Measurements from ENCODE around the gene ANAPC4.

ANAPC4 gene

DNA sequence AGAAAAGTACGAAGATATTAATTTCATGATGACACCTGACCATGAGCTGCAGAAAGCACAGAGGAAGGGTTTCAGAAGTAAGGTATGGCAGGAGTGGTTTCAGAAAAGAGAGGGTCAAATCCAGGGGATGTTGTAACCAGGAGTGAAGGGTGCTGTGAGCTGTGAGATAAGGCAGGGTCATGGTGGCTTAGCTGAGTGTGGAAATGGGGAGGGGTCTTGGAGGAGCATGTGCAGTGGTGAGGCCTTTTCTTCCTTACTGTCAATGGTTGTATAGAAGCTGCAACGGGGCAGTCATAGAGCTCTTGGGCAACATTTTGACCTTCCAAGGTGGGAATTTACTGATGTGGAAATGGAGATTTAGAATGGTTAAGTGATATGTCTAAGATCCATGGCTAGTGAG lies 2.5 kb downstream of the ANAPC4 start:
- DNase-seq, result no peak

DNA sequence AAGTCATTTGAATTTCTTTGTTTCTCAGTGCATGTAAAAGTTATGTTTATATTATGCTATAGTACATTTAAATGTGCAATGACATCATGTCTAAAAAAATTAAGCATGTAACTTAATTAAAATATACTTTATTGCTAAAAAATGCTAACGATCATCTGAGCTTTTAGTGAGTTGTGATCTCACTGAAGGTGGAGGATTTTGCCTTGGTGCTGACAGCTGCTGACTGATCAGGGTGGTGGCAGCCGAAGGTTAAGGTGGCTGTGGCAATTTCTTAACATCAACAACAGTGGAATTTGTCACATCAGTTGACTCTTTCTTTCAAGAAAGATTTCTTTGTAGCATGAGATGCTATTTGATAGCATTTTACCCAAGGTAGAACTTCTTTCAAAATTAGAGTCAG lies 6.6 kb downstream of the ANAPC4 start:
- DNase-seq, result no peak

DNA sequence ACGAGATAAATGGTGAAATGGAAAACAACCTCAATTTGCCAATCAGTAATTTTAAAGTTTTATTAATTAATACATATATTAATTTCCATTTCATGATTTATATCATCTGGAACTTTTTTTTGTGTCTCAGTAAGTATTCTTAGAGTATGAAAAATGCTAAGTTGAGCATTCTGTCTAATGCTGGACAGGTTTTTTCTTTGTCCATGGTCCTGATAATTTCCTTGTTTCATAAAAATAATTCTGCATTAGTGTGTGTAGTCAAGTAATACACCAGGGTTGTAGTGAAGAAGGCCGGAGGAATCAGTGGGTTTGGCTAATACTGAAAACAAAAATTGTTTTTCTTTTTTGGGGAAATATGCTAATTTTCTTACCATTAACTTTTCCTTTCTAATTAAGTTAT lies 9.9 kb downstream of the ANAPC4 start:
- DNase-seq, result no peak

DNA sequence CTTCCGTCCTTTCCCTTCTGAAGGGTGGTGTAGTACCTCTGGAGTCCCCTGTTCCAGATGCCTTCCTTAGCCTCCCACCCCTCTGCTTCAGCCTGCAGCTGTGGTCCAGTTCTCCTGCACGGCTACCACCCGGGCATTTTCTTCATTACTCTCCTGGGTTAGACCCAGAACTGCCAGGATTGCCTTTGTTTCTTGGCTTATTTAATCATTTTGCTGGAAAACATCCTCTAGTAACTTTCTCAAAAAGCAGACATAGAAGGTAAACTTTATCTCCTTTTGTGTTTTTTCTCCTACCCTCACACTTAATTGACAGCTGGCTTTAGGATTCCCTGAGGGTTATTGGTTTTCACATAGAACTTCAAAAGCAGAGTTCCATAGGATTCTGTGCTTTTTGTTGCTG lies 20.2 kb downstream of the ANAPC4 start:
- no peak for DNase-seq

DNA sequence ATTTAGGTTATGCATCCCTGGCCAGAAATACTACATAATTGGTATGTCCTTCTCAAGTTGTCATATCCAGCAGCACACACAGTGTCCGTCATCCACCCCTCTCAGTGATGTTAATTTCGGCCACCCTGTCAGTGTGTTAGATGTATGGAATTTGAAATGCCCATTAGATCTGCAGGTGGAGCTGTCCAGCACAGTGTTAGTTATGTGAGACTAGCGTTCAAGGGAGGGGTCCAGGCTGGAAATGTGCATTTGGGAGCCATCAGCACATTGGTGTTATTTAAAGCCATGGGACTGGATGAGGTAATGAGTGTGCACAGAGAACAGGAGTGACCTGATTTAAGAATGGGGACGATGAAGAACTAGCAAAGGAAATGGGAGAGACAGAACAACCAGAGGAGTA lies 22.4 kb downstream of the ANAPC4 start:
- DNase-seq, result no peak

DNA sequence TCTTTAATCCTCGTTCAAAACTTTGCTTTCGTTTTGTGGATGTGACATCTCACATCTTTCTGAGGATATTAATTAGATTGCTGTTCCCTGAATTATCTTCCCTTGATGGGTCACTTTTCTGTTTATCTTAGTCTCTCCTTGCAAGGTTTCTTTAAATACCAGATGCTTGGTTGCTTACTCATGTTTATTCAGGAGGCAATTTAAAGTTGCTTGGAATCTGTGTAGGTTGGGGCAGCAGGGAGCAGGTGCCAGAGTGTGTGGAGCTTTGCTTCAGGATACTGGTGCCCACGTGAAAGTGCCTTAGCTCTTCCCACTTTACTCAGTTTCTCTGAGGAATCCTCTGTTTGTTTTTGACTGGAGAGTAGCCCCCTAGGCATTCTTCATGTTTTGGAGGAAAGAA lies 24.0 kb downstream of the ANAPC4 start:
- no peak for DNase-seq

DNA sequence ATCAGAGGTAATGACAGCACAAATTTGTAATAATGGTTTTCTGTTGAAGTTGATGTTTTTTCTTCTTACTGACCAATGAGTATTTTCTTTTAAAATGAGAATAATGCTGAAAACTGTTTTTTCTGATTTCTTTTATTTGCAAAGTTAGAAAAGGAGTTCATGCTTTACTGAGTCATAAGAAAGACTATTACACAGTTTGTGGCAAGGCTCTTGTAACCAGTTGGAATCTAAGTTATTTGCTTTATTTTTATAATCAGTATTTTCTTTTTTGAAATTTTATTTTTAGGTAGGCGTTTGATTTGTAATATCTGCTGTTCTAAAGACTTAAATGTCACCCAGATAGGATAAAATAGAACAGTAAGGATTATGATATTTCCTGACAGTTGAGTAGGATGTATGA lies 25.5 kb downstream of the ANAPC4 start:
- DNase-seq, result no peak

DNA sequence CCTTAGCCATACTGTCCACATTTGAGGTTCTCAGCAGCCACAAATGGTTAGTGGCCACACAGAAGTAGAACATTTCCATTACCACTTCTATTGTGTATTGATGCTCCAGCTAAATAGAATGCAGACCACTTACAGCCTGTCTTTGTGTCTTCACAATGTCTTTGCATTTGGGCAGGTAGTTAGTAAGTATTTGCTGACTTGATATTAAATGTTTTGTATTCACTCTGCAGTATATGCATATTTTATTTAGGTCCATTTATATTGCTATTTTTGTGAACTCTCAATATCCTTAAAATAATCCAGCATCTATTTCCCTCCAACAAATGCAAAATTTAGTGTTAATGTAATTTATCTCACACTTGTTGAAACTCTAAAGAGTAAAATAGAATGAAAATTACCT lies 26.6 kb downstream of the ANAPC4 start:
- no peak for DNase-seq

DNA sequence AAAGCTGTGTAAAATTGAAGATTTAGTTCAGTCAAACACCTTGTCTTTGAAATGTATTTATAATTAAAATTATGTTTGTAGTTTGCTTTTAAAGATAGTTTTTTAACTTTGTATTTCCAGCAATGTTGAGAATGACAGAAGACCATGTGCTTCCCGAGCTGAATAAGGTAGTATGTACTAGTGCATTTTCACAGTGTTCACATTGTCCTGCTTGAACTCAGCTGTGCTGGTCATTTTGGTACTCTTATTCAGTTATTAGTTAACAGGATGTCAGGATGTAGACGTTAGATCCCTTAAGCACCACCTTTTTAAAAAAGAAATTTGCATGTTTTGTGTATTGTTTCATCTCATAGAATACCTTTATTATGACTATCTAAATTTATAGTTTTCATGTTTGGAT lies 28.4 kb downstream of the ANAPC4 start:
- DNase-seq, result no peak

DNA sequence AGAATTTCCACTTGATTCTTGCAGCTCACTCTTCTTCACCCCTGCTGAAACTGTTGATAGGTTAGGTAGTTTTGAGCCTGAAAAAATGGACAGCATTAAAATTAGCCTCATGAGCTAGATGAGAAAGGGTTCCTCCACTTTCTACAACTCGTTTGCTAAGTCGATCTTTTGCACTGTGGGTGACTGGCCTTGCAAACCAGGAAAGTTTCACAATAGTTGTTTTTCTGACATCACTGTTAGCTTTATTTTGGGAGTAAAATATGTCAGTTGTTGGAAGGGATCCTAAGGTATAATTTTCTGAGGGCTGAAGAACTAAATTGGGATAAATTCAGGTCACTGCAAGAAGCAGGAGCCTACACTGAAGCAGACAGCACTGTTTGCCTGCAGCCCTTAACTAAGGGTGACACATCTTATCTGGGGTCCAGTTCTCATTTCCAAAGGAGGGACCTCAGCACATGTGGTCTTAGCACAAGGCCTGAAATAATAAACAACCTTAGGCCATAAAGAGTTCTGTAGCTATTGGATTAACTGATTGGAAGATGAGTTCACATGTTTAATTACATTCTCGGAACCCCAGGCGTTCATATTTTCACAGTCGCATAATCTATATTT lies 29.1 kb downstream of the ANAPC4 start:
- DNase-seq, result peak in 1 of 4 experiments; percentile 15

DNA sequence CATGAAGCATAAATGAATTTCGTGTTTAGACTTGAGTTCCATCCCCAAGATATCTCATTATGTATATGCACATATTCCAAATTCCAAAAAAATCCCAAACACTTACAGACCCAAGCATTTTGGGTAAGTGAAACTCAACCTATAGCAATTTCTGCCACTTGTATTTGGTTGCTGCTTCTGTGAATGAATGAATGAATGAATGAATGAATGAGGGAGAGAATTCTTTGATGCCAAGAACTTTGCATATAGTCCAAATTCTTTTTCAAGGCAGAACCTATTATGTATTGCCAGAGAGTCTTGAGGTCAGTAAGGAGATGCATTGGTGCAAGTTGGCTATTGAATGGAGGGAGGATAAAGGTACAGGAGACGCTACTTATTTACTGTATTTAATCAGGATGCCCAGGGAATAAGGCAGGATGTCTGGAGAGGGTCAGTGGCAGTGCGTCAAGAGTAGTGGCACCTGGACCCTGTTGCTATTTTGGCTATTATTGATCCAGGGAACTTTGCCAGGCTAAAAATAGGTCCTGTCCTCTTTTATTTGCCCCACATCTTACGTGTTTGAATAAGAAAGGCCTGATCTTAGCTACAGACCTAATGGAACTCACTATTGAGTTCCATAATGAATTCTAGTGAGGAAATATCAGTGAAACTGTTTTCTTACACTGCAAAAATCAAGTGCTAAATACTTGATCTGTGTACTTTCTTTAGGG lies 33.9 kb downstream of the ANAPC4 start:
- no peak for DNase-seq

DNA sequence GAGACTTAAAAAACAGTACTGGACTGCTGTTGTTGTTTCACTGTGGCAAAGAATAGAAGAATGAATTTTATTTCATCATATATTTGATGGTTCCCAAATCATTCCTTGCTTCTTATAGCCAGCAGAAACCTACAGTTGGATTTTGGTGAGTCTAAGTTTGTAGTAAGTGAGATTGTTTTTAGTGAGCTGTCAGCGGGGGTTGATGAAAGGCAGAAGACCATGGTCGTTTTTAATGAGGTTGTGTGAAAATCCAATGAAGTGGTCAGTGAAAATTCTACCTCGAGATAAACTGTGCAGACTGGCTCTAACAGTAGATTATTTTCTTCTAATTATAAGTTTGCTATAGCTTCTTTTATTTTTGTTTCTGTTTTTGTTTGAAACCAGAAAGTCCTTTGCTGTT lies 36.2 kb downstream of the ANAPC4 start:
- no peak for DNase-seq

DNA sequence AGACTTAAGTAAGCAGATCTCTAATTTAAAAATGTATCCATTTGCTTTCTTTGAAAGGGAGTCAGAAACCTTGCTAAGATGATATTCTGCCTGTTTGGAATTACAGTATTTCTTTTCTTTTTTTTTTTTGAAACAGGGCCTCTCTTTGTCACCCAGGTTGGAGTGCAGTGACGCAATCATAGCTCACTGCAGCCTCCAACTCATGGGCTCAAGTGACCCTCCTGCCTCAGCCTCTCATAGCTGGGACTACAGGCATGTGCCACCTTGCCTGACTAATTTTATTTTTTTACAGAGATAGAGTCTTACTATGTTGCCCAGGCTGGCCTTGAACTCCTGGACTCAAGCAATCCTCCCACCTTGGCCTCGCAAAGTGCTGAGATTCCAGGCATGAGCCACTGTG lies 40.0 kb downstream of the ANAPC4 start:
- DNase-seq, result no peak

DNA sequence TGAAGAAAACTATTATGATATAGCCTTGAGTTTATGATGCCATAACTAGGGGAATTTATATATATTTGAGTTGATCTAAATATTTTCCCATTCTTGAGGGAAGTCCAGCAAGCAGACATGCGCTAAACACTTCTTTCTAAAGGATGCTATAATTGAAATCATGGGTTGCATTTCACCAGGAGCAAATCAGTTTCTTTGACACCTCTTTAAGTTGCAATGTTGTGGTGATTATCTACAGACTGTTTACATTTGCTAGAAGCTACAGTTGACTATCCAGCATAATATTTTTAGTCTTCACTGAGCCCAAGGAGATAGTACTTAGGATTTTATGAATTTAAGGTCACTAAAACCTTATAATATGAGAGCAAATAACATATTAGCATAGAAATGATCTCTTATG lies 43.9 kb downstream of the ANAPC4 start:
- no peak for DNase-seq

DNA sequence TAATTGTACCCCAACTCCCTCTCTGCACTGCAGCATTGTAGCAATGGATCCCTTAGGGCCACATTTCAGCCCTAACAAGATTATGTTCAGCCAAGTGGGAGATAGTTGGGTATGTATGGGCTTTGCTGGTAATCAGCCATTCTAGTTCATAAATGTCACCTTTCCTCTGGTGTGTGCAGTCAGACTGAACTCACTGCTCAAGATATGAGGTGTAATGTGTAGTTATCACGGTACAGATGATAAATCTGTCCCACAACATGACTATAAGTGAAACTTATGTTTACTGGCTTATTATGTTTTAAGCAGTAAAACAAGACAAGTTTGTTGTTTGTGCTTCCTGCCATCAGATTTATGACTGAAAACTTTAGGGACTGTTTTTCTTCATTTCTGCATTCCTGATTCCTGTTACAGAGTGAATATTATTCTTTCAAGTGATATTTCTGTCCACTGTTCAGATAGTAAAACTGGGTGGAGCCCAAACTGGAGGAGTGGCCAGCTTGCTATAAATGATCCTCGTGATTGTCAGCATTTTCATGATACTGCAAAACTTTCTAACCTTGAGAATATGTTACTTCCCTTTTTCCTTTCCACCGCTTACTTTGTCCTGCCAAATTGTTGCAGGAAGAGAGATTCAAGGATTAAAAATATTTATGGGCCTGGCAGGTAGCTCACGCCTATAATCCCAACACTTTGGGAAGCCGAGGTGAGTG lies 44.9 kb downstream of the ANAPC4 start:
- peak; percentile 53 to 84 (median 76) for DNase-seq

DNA sequence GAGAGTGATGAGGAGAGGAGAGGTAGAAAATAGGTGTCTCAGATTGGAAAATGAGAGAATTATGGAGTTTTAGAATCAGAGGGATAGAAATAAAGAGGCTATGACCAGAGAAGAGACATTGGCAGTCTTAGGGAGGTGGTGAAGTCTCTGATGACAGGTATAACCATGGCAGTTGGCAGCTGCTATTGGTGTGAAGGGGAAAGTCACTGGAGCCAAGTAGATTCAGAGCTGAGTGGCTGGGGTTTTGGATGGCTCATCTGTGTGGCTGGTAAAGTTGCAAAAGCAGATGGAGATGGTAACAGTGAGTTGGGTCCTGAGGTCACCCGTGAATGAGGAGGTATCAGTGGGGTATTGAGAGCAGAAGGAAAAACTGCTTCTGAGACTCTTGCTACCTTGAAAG lies 46.5 kb downstream of the ANAPC4 start:
- no peak for DNase-seq

DNA sequence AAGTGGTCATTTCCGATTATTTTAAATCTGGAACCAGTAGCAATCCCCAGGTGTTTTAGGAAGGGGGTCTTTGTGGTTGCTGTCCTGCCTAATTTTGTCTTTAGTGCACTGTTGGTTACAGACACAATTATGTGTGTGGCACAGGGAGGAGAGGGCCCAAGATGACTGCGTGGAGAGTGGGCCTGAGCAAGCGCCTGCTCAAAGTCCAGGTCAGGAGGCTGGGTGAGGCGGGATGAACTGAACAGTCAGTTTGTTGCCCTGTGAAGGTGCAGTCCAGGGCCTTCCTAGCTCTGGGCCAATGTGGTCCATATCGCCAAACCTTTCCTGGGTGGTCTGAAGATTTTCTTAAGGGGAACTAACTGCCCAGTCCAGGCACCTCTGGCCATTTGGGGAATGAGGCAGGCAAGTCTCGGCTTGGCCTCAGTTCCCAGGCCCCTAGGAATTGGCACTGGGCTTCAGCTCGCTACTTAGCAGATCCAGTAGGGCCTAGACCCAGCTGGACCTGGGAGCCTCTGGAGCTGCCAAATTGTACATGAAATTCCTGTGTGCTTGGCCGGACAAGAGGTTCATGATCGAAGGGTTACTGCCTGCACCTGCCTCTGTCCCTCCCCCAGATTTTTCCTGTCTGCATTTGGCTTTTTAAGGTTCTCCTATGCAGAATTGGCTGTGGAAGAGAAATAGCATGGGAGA lies 47.6 kb downstream of the ANAPC4 start:
- DNase-seq, result no peak

DNA sequence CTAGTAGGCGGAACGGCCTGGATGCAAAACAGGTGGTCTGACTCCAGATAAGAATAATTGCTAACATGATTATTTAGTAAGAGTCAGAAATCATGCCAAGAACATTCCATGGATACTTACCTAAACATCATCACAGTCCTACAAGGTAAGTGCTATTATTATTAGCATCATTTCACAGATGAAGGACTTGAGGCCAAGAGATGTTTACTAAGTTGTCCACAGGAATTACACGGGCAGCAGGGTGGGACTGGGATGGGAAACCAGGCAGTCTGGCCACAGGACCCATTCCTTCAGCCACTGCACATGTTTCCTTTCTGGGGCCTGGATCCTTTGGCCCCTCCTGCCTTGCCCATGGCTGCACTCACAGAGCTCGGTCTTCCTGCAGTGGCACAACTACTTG lies 48.3 kb downstream of the ANAPC4 start:
- DNase-seq, result no peak

DNA sequence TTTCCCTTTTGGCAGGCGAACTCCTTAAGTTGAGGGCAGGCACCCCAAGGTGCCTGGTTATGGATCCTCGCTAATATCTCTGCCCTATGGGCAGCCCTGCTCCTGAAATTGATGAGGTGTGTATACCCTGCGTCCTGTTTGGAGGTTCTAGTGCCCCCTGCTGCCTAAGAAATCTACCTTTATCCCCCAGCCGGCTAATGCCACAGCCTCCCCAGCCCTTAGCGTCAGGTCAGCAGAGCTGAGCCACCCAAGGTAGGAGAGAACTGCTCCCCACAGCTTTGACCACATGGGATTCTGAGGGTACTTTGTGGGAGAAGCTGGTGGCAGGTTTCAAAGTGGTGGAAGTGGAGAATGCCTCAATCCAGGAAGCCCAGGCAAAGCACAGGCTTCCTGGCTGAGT lies 50.8 kb downstream of the ANAPC4 start:
- DNase-seq, result no peak

DNA sequence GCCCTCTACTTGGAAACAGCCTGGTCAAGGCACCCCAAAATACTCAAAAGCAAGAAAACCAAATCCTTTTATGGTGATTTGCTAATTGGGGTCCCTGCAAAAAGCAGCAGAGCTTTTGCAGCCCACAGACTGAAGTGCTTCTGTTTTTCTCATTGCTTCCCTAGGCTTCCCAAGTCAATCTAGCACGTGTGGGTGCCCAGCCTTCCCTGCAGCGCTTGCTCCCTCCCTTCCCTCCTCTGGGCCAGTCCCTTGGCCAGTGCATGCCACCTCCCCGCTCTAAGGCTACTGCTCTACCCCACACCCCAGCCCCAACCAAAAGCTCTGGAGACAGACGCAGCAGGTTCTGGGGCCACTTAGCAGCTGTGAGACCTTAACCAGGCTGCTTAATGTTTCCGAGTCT lies 53.6 kb downstream of the ANAPC4 start:
- DNase-seq, result peak in 2 of 4 experiments; percentile 18 to 55

DNA sequence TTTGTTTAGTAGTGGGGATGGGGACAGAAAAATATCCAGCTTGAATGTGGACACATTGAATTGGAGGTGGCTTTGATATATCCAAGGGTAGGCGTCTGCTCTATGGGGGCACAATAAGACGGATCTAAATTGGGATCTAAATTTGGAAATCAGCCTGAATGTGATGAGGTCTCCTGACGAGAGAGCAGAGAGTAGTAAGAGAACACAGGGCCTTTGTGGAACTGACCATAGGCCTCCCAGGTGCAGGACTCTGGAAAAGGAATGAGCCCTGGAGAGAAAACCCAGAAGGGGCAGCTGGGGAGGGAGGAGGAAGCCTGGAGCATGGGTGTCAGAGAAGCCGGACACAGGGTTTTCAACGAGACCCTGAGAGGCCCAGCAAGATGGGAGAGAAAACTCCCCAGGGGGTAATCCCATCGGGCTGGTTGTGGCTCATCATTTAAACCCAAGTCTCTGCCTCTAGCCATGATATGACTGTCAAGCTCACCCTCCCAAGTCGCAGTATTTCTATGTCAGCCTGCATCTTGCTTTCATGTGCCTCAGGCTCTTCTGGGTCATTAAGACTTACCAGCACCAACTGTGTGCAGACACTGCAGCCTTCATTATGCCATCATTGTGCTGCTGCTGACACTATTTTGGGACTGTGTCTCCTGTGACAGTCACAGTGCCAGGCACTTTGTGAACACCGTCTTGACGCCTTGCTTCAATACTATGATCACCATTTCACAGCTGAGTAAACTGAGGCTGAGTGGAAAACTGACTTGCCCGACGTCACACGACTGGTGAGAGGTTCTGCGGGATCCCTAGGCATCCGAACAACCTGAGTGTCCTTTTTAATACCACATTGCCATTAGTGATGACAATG lies 57.1 kb downstream of the ANAPC4 start:
- DNase-seq, result no peak

DNA sequence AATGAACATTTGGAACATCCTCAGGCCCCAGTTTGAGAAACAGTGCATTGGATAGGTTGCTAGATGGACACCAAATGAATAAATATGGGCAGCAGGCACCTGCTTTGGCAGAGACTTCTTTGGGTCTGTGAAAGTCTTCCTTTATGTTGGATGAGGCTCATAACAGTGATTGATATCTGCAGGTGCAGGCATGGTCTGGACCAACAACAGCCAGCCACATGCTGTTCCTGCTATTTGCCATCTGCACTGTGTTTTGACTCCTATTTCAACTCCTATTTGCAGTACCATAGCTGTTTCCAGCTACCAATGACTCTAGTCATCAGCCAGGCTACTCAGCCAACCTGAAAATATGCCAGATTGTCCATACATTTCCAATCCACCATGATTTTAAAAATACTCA lies 60.9 kb downstream of the ANAPC4 start:
- DNase-seq, result no peak

Measured in suppressor macrophage (primary cell).